ENCODE measurements around the gene HPCAL1. TPM values are rescaled to one million over a fixed set of nuclear protein-coding genes. Genes with fewer than 3 reads are reported as not detected.

The HPCAL1 gene
- total and polyA plus RNA-seq, 2 experiments from 2014 or later, result 8.3 to 25.4 TPM

DNA sequence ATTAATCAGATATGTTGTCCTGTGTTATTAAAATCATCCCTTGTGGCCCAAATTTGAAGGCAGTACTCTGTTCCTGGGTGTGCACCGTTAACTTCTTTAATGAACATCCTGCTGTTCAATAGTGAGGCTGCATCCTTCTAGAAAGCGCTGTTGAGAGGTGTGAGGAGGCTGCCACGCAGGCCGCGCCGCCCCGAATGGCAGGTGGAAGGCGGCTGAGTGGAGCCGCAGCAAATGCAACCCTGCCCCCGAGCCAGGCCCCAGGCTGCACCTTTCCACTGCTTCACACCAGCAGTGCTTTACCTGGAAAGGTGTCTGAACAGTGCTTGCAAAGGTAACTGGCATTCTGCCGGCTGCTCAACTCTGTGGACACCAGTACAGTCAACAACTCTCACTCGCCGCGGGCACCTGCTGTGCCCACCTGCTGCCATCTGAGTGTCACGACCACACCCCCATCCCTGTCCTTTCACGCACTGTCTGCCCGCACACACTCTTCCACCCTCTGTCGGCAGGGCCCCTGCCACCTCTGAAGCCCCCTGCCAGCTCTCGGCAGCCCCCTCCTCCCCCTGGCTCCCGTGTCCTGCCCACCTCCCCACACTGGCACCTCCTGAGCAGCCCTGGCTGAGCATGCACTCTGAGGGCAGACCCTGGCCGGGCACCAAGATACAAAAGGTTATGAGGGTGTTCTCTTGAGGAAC, 74.5 kb downstream of the HPCAL1 start:
- H3K4me1 Mint-ChIP-seq, result peaks cover 51% of the 10 kb centered on the region
- Histone ChIP-seq H3K9me2 (ENCODE audit: insufficient read depth) (no peaks in the 10 kb centered on the region), H3K4me1 (ENCODE audit: insufficient read depth) (peaks cover 14% of the 10 kb centered on the region), H3K27ac (ENCODE audit: low read depth) (no peak overlapping the region), H3K27me3 (ENCODE audit: insufficient read depth) (no peaks in the 10 kb centered on the region), H2AFZ (no peak overlapping the region), H3K4me3 (no peak overlapping the region), H3K79me2 (replicated peaks; ENCODE audit: insufficient read depth) (no peaks in the 10 kb centered on the region), H4K20me1 (replicated peaks; ENCODE audit: insufficient read depth) (no peaks in the 10 kb centered on the region), H3K36me3 (ENCODE audit: insufficient read depth) (no peaks in the 10 kb centered on the region), H3K4me2 (no peak overlapping the region), H3F3A (replicated peaks; ENCODE audit: low read depth) (no peaks in the 10 kb centered on the region)
- ATAC-seq (no peak), DNase-seq (ENCODE audit: low spot score) (no peak)
- H3K36me3 Mint-ChIP-seq (ENCODE audit: low read depth), result no peaks in the 10 kb centered on the region
- no peak overlapping the region for H3K4me3 Mint-ChIP-seq
- no peak overlapping the region for H3K27ac Mint-ChIP-seq
- peaks cover 7% of the 10 kb centered on the region for H3K27me3 Mint-ChIP-seq (ENCODE audit: insufficient read depth, low read depth, poor library complexity)
- no peaks in the 10 kb centered on the region for H3K9me3 Mint-ChIP-seq
- TF ChIP-seq ZNF331 (CRISPR knock-in tag; IDR thresholded peaks at IDR 0.05; ENCODE audit: low read depth), result no peak
- TF ChIP-seq, protein P1, sequence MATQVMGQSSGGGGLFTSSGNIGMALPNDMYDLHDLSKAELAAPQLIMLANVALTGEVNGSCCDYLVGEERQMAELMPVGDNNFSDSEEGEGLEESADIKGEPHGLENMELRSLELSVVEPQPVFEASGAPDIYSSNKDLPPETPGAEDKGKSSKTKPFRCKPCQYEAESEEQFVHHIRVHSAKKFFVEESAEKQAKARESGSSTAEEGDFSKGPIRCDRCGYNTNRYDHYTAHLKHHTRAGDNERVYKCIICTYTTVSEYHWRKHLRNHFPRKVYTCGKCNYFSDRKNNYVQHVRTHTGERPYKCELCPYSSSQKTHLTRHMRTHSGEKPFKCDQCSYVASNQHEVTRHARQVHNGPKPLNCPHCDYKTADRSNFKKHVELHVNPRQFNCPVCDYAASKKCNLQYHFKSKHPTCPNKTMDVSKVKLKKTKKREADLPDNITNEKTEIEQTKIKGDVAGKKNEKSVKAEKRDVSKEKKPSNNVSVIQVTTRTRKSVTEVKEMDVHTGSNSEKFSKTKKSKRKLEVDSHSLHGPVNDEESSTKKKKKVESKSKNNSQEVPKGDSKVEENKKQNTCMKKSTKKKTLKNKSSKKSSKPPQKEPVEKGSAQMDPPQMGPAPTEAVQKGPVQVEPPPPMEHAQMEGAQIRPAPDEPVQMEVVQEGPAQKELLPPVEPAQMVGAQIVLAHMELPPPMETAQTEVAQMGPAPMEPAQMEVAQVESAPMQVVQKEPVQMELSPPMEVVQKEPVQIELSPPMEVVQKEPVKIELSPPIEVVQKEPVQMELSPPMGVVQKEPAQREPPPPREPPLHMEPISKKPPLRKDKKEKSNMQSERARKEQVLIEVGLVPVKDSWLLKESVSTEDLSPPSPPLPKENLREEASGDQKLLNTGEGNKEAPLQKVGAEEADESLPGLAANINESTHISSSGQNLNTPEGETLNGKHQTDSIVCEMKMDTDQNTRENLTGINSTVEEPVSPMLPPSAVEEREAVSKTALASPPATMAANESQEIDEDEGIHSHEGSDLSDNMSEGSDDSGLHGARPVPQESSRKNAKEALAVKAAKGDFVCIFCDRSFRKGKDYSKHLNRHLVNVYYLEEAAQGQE (IDR thresholded peaks at IDR 0.05; ENCODE audit: unreplicated experiment), result no peak
- TF ChIP-seq, protein P2, sequence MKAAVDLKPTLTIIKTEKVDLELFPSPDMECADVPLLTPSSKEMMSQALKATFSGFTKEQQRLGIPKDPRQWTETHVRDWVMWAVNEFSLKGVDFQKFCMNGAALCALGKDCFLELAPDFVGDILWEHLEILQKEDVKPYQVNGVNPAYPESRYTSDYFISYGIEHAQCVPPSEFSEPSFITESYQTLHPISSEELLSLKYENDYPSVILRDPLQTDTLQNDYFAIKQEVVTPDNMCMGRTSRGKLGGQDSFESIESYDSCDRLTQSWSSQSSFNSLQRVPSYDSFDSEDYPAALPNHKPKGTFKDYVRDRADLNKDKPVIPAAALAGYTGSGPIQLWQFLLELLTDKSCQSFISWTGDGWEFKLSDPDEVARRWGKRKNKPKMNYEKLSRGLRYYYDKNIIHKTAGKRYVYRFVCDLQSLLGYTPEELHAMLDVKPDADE (IDR thresholded peaks at IDR 0.05), result no peak
- no peak for TF ChIP-seq STAT1 (IDR thresholded peaks at IDR 0.05; ENCODE audit: unreplicated experiment)
- TF ChIP-seq, protein P3, sequence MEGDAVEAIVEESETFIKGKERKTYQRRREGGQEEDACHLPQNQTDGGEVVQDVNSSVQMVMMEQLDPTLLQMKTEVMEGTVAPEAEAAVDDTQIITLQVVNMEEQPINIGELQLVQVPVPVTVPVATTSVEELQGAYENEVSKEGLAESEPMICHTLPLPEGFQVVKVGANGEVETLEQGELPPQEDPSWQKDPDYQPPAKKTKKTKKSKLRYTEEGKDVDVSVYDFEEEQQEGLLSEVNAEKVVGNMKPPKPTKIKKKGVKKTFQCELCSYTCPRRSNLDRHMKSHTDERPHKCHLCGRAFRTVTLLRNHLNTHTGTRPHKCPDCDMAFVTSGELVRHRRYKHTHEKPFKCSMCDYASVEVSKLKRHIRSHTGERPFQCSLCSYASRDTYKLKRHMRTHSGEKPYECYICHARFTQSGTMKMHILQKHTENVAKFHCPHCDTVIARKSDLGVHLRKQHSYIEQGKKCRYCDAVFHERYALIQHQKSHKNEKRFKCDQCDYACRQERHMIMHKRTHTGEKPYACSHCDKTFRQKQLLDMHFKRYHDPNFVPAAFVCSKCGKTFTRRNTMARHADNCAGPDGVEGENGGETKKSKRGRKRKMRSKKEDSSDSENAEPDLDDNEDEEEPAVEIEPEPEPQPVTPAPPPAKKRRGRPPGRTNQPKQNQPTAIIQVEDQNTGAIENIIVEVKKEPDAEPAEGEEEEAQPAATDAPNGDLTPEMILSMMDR (conservative IDR thresholded peaks at IDR 0.05; ENCODE audit: low read depth in 2 of 2), result no peak
- TF ChIP-seq CREB1 (CRISPR knock-in tag; IDR thresholded peaks at IDR 0.05; ENCODE audit: low read depth), result no peak
- no peak for TF ChIP-seq EZH2phosphoT487 (IDR thresholded peaks at IDR 0.05; ENCODE audit: unreplicated experiment)
- TF ChIP-seq ZNF114 (CRISPR knock-in tag; IDR thresholded peaks at IDR 0.05), result no peak
- no peak for TF ChIP-seq POLR2AphosphoS5 (IDR thresholded peaks at IDR 0.05; ENCODE audit: low read depth)
- TF ChIP-seq, protein P4, sequence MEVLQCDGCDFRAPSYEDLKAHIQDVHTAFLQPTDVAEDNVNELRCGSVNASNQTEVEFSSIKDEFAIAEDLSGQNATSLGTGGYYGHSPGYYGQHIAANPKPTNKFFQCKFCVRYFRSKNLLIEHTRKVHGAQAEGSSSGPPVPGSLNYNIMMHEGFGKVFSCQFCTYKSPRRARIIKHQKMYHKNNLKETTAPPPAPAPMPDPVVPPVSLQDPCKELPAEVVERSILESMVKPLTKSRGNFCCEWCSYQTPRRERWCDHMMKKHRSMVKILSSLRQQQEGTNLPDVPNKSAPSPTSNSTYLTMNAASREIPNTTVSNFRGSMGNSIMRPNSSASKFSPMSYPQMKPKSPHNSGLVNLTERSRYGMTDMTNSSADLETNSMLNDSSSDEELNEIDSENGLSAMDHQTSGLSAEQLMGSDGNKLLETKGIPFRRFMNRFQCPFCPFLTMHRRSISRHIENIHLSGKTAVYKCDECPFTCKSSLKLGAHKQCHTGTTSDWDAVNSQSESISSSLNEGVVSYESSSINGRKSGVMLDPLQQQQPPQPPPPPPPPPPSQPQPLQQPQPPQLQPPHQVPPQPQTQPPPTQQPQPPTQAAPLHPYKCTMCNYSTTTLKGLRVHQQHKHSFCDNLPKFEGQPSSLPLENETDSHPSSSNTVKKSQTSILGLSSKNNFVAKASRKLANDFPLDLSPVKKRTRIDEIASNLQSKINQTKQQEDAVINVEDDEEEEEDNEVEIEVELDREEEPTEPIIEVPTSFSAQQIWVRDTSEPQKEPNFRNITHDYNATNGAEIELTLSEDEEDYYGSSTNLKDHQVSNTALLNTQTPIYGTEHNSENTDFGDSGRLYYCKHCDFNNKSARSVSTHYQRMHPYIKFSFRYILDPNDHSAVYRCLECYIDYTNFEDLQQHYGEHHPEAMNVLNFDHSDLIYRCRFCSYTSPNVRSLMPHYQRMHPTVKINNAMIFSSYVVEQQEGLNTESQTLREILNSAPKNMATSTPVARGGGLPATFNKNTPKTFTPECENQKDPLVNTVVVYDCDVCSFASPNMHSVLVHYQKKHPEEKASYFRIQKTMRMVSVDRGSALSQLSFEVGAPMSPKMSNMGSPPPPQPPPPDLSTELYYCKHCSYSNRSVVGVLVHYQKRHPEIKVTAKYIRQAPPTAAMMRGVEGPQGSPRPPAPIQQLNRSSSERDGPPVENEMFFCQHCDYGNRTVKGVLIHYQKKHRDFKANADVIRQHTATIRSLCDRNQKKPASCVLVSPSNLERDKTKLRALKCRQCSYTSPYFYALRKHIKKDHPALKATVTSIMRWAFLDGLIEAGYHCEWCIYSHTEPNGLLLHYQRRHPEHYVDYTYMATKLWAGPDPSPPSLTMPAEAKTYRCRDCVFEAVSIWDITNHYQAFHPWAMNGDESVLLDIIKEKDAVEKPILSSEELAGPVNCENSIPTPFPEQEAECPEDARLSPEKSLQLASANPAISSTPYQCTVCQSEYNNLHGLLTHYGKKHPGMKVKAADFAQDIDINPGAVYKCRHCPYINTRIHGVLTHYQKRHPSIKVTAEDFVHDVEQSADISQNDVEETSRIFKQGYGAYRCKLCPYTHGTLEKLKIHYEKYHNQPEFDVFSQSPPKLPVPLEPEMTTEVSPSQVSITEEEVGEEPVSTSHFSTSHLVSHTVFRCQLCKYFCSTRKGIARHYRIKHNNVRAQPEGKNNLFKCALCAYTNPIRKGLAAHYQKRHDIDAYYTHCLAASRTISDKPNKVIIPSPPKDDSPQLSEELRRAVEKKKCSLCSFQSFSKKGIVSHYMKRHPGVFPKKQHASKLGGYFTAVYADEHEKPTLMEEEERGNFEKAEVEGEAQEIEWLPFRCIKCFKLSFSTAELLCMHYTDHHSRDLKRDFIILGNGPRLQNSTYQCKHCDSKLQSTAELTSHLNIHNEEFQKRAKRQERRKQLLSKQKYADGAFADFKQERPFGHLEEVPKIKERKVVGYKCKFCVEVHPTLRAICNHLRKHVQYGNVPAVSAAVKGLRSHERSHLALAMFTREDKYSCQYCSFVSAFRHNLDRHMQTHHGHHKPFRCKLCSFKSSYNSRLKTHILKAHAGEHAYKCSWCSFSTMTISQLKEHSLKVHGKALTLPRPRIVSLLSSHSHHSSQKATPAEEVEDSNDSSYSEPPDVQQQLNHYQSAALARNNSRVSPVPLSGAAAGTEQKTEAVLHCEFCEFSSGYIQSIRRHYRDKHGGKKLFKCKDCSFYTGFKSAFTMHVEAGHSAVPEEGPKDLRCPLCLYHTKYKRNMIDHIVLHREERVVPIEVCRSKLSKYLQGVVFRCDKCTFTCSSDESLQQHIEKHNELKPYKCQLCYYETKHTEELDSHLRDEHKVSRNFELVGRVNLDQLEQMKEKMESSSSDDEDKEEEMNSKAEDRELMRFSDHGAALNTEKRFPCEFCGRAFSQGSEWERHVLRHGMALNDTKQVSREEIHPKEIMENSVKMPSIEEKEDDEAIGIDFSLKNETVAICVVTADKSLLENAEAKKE (CRISPR knock-in tag; IDR thresholded peaks at IDR 0.05), result no peak
- no peak for TF ChIP-seq JUNB (IDR thresholded peaks at IDR 0.05; ENCODE audit: unreplicated experiment)
- TF ChIP-seq NANOG (IDR thresholded peaks at IDR 0.05; ENCODE audit: borderline replicate concordance), result no peak
- no peak for TF ChIP-seq EZH2 (IDR thresholded peaks at IDR 0.05; ENCODE audit: low read depth, unreplicated experiment)

All from GM23338 (cell line).